ENCODE measurements around the gene PRCD.
"Not testable (repeated sequence)": the region's sequence is repeated elsewhere in the genome, so short reads cannot be mapped to it uniquely, and the experiment has no call there.

PRCD gene

GRCh38 chr17:76498876-76499251 lies 41.0 kb upstream of the PRCD start:
- peak overlapping the region; percentile 4 for H3K4me3 ChIP-seq (ENCODE audit: low read length)
- peak overlapping the region; percentile 2 for H3K9ac ChIP-seq (ENCODE audit: low read length)
- H3K4me1 ChIP-seq (ENCODE audit: control insufficient read depth, insufficient read depth, low read length), result peaks cover 7% of the 10 kb centered on the region
- H3K36me3 ChIP-seq (ENCODE audit: control insufficient read depth, insufficient read depth, low read length), result no peaks in the 10 kb centered on the region
- peak overlapping the region; percentile 67 for H3K27ac ChIP-seq (ENCODE audit: low read depth, low read length)
- no peaks in the 10 kb centered on the region for H3K27me3 ChIP-seq (ENCODE audit: control insufficient read depth, insufficient read depth, low read length)

- Histone ChIP-seq H3K4me3 (ENCODE audit: low read length) (peak overlapping the region; percentile 4), H3K4me1 (ENCODE audit: control insufficient read depth, insufficient read depth, low read length) (peaks cover 7% of the 10 kb centered on the region), H3K27ac (ENCODE audit: low read depth, low read length) (peak overlapping the region; percentile 67)
These were observed 40.6 kb upstream of the PRCD start for GRCh38 chr17:76499267-76499667.

GRCh38 chr17:76500074-76500746 lies 39.6 kb upstream of the PRCD start:
- H3K9ac ChIP-seq (ENCODE audit: low read length), result peak overlapping the region; percentile 51
- no peaks in the 10 kb centered on the region for H3K27me3 ChIP-seq (ENCODE audit: control insufficient read depth, insufficient read depth, low read length)
- no peak overlapping the region for H3K27ac ChIP-seq (ENCODE audit: low read depth, low read length)
- peak overlapping the region; percentile 61 for H3K4me3 ChIP-seq (ENCODE audit: low read length)
- H3K36me3 ChIP-seq (ENCODE audit: control insufficient read depth, insufficient read depth, low read length), result no peaks in the 10 kb centered on the region
- H3K4me1 ChIP-seq (ENCODE audit: control insufficient read depth, insufficient read depth, low read length), result peaks cover 7% of the 10 kb centered on the region

More at GRCh38 chr17:76499267-76499667, 40.6 kb upstream of the PRCD start:
- Histone ChIP-seq H3K9ac (ENCODE audit: low read length) (peak overlapping the region; percentile 2), H3K36me3 (ENCODE audit: control insufficient read depth, insufficient read depth, low read length) (no peaks in the 10 kb centered on the region), H3K27me3 (ENCODE audit: control insufficient read depth, insufficient read depth, low read length) (no peaks in the 10 kb centered on the region)

GRCh38 chr17:76500747-76501017 lies 39.2 kb upstream of the PRCD start:
- Histone ChIP-seq H3K36me3 (ENCODE audit: control insufficient read depth, insufficient read depth, low read length) (no peaks in the 10 kb centered on the region), H3K4me1 (ENCODE audit: control insufficient read depth, insufficient read depth, low read length) (peaks cover 7% of the 10 kb centered on the region), H3K27ac (ENCODE audit: low read depth, low read length) (no peak overlapping the region), H3K4me3 (ENCODE audit: low read length) (peak overlapping the region; percentile 61), H3K27me3 (ENCODE audit: control insufficient read depth, insufficient read depth, low read length) (no peaks in the 10 kb centered on the region), H3K9ac (ENCODE audit: low read length) (peak overlapping the region; percentile 51)

- H3K36me3 ChIP-seq (ENCODE audit: control insufficient read depth, insufficient read depth, low read length), result no peaks in the 10 kb centered on the region
- H3K27ac ChIP-seq (ENCODE audit: low read depth, low read length), result peak within 1 kb of the TSS; percentile 37
- H3K4me1 ChIP-seq (ENCODE audit: control insufficient read depth, insufficient read depth, low read length), result peaks cover 7% of the 10 kb centered on the region
- no peaks in the 10 kb centered on the region for H3K27me3 ChIP-seq (ENCODE audit: control insufficient read depth, insufficient read depth, low read length)
- peak within 1 kb of the TSS; percentile 61 for H3K4me3 ChIP-seq (ENCODE audit: low read length)
- peak within 1 kb of the TSS; percentile 51 for H3K9ac ChIP-seq (ENCODE audit: low read length)
These were observed 38.6 kb upstream of the PRCD start, which contains the start of gene RHBDF2 for GRCh38 chr17:76501018-76501826. TSS of gene RHBDF2 (minus strand) at chr17:76501423. CDS start at chr17:76481524, 19,899 bp downstream.

GRCh38 chr17:76501827-76502307 lies 38.0 kb upstream of the PRCD start:
- Histone ChIP-seq H3K36me3 (ENCODE audit: control insufficient read depth, insufficient read depth, low read length) (no peaks in the 10 kb centered on the region), H3K4me1 (ENCODE audit: control insufficient read depth, insufficient read depth, low read length) (peaks cover 7% of the 10 kb centered on the region), H3K9ac (ENCODE audit: low read length) (peak overlapping the region; percentile 5), H3K27me3 (ENCODE audit: control insufficient read depth, insufficient read depth, low read length) (peaks cover 4% of the 10 kb centered on the region), H3K4me3 (ENCODE audit: low read length) (peak overlapping the region; percentile 61), H3K27ac (ENCODE audit: low read depth, low read length) (peak overlapping the region; percentile 37)

- Histone ChIP-seq H3K27ac (ENCODE audit: low read depth, low read length) (no peak overlapping the region), H3K27me3 (ENCODE audit: control insufficient read depth, insufficient read depth, low read length) (peaks cover 4% of the 10 kb centered on the region), H3K9ac (ENCODE audit: low read length) (no peak overlapping the region), H3K4me3 (ENCODE audit: low read length) (no peak overlapping the region), H3K4me1 (ENCODE audit: control insufficient read depth, insufficient read depth, low read length) (peaks cover 7% of the 10 kb centered on the region), H3K36me3 (ENCODE audit: control insufficient read depth, insufficient read depth, low read length) (no peaks in the 10 kb centered on the region)
These were observed 37.3 kb upstream of the PRCD start for GRCh38 chr17:76502341-76503211.

GRCh38 chr17:76504117-76504516 lies 35.7 kb upstream of the PRCD start:
- Histone ChIP-seq H3K4me3 (ENCODE audit: low read length) (no peak overlapping the region), H3K27me3 (ENCODE audit: control insufficient read depth, insufficient read depth, low read length) (peaks cover 4% of the 10 kb centered on the region), H3K9ac (ENCODE audit: low read length) (no peak overlapping the region), H3K27ac (ENCODE audit: low read depth, low read length) (no peak overlapping the region), H3K36me3 (ENCODE audit: control insufficient read depth, insufficient read depth, low read length) (no peaks in the 10 kb centered on the region), H3K4me1 (ENCODE audit: control insufficient read depth, insufficient read depth, low read length) (peaks cover 5% of the 10 kb centered on the region)

- H3K4me1 ChIP-seq (ENCODE audit: control insufficient read depth, insufficient read depth, low read length), result peaks cover 2% of the 10 kb centered on the region
- no peak overlapping the region for H3K9ac ChIP-seq (ENCODE audit: low read length)
- peaks cover 4% of the 10 kb centered on the region for H3K27me3 ChIP-seq (ENCODE audit: control insufficient read depth, insufficient read depth, low read length)
- no peak overlapping the region for H3K27ac ChIP-seq (ENCODE audit: low read depth, low read length)
- no peaks in the 10 kb centered on the region for H3K36me3 ChIP-seq (ENCODE audit: control insufficient read depth, insufficient read depth, low read length)
- no peak overlapping the region for H3K4me3 ChIP-seq (ENCODE audit: low read length)
These were observed 33.2 kb upstream of the PRCD start for GRCh38 chr17:76506408-76507345.

GRCh38 chr17:76508472-76509063 lies 31.3 kb upstream of the PRCD start:
- not testable (repeated sequence) for H3K4me3 ChIP-seq (ENCODE audit: low read length); H3K27me3 ChIP-seq (ENCODE audit: control insufficient read depth, insufficient read depth, low read length); H3K36me3 ChIP-seq (ENCODE audit: control insufficient read depth, insufficient read depth, low read length); H3K27ac ChIP-seq (ENCODE audit: low read depth, low read length); H3K4me1 ChIP-seq (ENCODE audit: control insufficient read depth, insufficient read depth, low read length); H3K9ac ChIP-seq (ENCODE audit: low read length)

GRCh38 chr17:76510831-76511244 lies 29.0 kb upstream of the PRCD start:
- no peak overlapping the region for H3K27ac ChIP-seq (ENCODE audit: low read depth, low read length)
- no peak overlapping the region for H3K9ac ChIP-seq (ENCODE audit: low read length)
- peaks cover 4% of the 10 kb centered on the region for H3K4me1 ChIP-seq (ENCODE audit: control insufficient read depth, insufficient read depth, low read length)
- H3K4me3 ChIP-seq (ENCODE audit: low read length), result no peak overlapping the region
- peaks cover 4% of the 10 kb centered on the region for H3K27me3 ChIP-seq (ENCODE audit: control insufficient read depth, insufficient read depth, low read length)
- H3K36me3 ChIP-seq (ENCODE audit: control insufficient read depth, insufficient read depth, low read length), result no peaks in the 10 kb centered on the region
